Lung (tissue), 12 donors: ENCODE results near the gene FBN2. TPM values are rescaled to one million over a fixed set of nuclear protein-coding genes. Genes with fewer than 3 reads are reported as not detected.

ENCODE experiments used
- ATAC-seq: fragments of 200-7000 bp; cut with Tn5 transposase; one replicate; pipeline ENCODE4 v1.9.1; 2020; ENCODE audit warnings: moderate number of reproducible peaks; ENCODE audit not compliant: insufficient read depth, low FRiP score
- DNase-seq, 3 donors: peaks; one replicate each; pipeline ENCODE4 v3.0.0-alpha.2; 2013 to 2017
- H3K27ac ChIP-seq, 2 donors: one replicate each; pipeline ENCODE4 v1.5.1; 2013; ENCODE audit warnings: mild to moderate bottlenecking in 2 of 2, moderate library complexity in 2 of 2, control low read depth in 1 of 2, inconsistent platforms in 1 of 2, low read depth in 1 of 2, low read length in 1 of 2
- H3K27me3 ChIP-seq, 3 donors: one replicate each; pipeline ENCODE4 v1.5.1; 2013; ENCODE audit warnings: low read length in 2 of 3; ENCODE audit not compliant: control insufficient read depth in 3 of 3, insufficient read depth in 3 of 3
- H3K36me3 ChIP-seq, 4 donors: one replicate each; pipeline ENCODE4 v1.5.1; 2013; ENCODE audit warnings: low read length in 4 of 4, mild to moderate bottlenecking in 1 of 4, moderate library complexity in 1 of 4; ENCODE audit not compliant: control insufficient read depth in 4 of 4, insufficient read depth in 4 of 4
- H3K4me1 ChIP-seq, 5 donors: one replicate each; pipeline ENCODE4 v1.5.1; 2013; ENCODE audit warnings: low read length in 5 of 5, mild to moderate bottlenecking in 2 of 5, moderate library complexity in 1 of 5; ENCODE audit not compliant: control insufficient read depth in 5 of 5, insufficient read depth in 5 of 5
- H3K4me3 ChIP-seq: one replicate; pipeline ENCODE4 v1.5.1; 2013; ENCODE audit warnings: mild to moderate bottlenecking, control low read depth, moderate library complexity
- H3K9ac ChIP-seq, 2 donors: one replicate each; pipeline ENCODE4 v1.5.1; 2013; ENCODE audit warnings: low read length in 2 of 2, control low read depth in 1 of 2; ENCODE audit not compliant: insufficient read depth in 1 of 2
- H3K9me3 ChIP-seq, 4 donors: one replicate each; pipeline ENCODE4 v1.5.1; 2013; ENCODE audit warnings: low read length in 3 of 4, mild to moderate bottlenecking in 1 of 4, moderate library complexity in 1 of 4; ENCODE audit not compliant: control insufficient read depth in 4 of 4, insufficient read depth in 3 of 4
- CTCF ChIP-seq: IDR thresholded peaks from 2 replicates; pipeline ENCODE4 v1.5.1; 2012; ENCODE audit warnings: mild to moderate bottlenecking; ENCODE audit errors: control extremely low read depth, extremely low read depth
- WGBS, 2 donors: extraction: QIAGEN DNeasy Blood & Tissue Kit; methylation state at CpG; one replicate each; pipeline ENCODE4 v1.1.7; 2013; 5-methylcytosine and 5-hydroxymethylcytosine counted together
- polyA plus RNA-seq, 2 donors: library from polyadenylated mRNA; stranded (reverse); fragments of 200-250 nt; gene quantifications; one replicate each; pipeline ENCODE4 v1.2.1, GENCODE V29; 2013
- total RNA-seq, 2 donors: library from RNA; depleted of rRNA in 1 of 2; stranded (reverse); fragments of >200 nt in 1 of 2; gene quantifications; one replicate each; pipeline ENCODE4 v1.2.1, GENCODE V29; 2014 to 2021
- donor health status: control.
- donor health status: control.
- donor health status: Bipolar disorder and iron deficiency.
- donor health status: healthy.
- donor health status: DM: yes; HTN: yes; CAD: no.

FBN2 gene
- total and polyA plus RNA-seq, 4 donors, result 0.06 to 13.1 (median 1.1) TPM

- peaks cover 0 to 12% (median 0%) of the 10 kb centered on the region in 4 donors for H3K36me3 ChIP-seq
- no peak overlapping the region for H3K27ac ChIP-seq
- H3K4me3 ChIP-seq, result no peak overlapping the region
- WGBS, 2 donors, result 87 to 88% methylated on average over 1 of the region's 1 CpG
- TF ChIP-seq CTCF, result no peak
- DNase-seq (peak in 2 of 3 donors; percentile 24 to 33), ATAC-seq (no peak)
- H3K27me3 ChIP-seq, result no peaks in the 10 kb centered on the region
- H3K9ac ChIP-seq, result no peak overlapping the region
- peaks cover 0 to 25% (median 0%) of the 10 kb centered on the region in 5 donors for H3K4me1 ChIP-seq
- no peaks in the 10 kb centered on the region for H3K9me3 ChIP-seq
Observed at GRCh38 chr5:128358826-128359225, 179.2 kb downstream of the FBN2 start.

- WGBS, 2 donors, result 88 to 92% methylated on average over 3 of the region's 3 CpGs
- Histone ChIP-seq H3K9ac (no peak overlapping the region), H3K27ac (no peak overlapping the region), H3K4me3 (no peak overlapping the region), H3K4me1 (peaks cover 0 to 25% (median 0%) of the 10 kb centered on the region in 5 donors), H3K9me3 (no peaks in the 10 kb centered on the region), H3K27me3 (no peaks in the 10 kb centered on the region), H3K36me3 (peaks cover 0 to 12% (median 0%) of the 10 kb centered on the region in 4 donors)
- ATAC-seq (no peak), DNase-seq (no peak)
- TF ChIP-seq CTCF, result no peak
Observed at GRCh38 chr5:128357226-128357625, 180.8 kb downstream of the FBN2 start.

- Histone ChIP-seq H3K36me3 (peaks cover 0 to 9% (median 0%) of the 10 kb centered on the region in 4 donors), H3K27ac (no peak overlapping the region), H3K27me3 (no peaks in the 10 kb centered on the region), H3K9me3 (no peaks in the 10 kb centered on the region), H3K4me3 (no peak overlapping the region), H3K9ac (no peak overlapping the region), H3K4me1 (peaks cover 0 to 22% (median 0%) of the 10 kb centered on the region in 5 donors)
- ATAC-seq (no peak), DNase-seq (no peak)
- WGBS, 2 donors, result 88 to 91% methylated on average over 3 of the region's 3 CpGs
- no peak for TF ChIP-seq CTCF
Observed at GRCh38 chr5:128355961-128356360, 182.1 kb downstream of the FBN2 start.
